Keratinocyte (primary cell): Measurements from ENCODE around the gene ADAMTSL3. TPM values are rescaled to one million over a fixed set of nuclear protein-coding genes. Genes with fewer than 3 reads are reported as not detected.

ENCODE experiments used
- DNase-seq: peaks from one replicate; pipeline ENCODE4 v3.0.0-alpha.2; 2011; ENCODE audit warnings: low read depth, missing footprints, low spot score
- FAIRE-seq: peaks from 2 replicates; lab custom pipeline; 2011; peaks lifted over from hg19 to GRCh38; lab: Jason Lieb, UNC
- H2AFZ ChIP-seq: 2 replicates; pipeline ENCODE4 v1.6.0; 2012; ENCODE audit warnings: low read length, control low read depth, inconsistent platforms; ENCODE audit not compliant: control insufficient read depth
- H3K27ac ChIP-seq: 2 replicates; pipeline ENCODE4 v1.5.1; 2011; ENCODE audit warnings: low read length; ENCODE audit not compliant: control insufficient read depth, insufficient read depth
- H3K27me3 ChIP-seq: 3 replicates; pipeline ENCODE4 v1.6.0; 2011; ENCODE audit warnings: low read length; ENCODE audit not compliant: control insufficient read depth, insufficient read depth; ENCODE audit errors: extremely low read depth
- H3K36me3 ChIP-seq, 2 experiments: 2 replicates in 1 of 2; 3 replicates in 1 of 2; pipeline ENCODE4 v1.5.1; 2011; ENCODE audit warnings: low read length in 2 of 2, mild to moderate bottlenecking in 1 of 2; ENCODE audit not compliant: control insufficient read depth in 2 of 2, insufficient read depth in 2 of 2; ENCODE audit errors: extremely low read depth in 1 of 2
- H3K4me1 ChIP-seq: 3 replicates; pipeline ENCODE4 v1.5.1; 2011; ENCODE audit warnings: low read length; ENCODE audit not compliant: control insufficient read depth, insufficient read depth; ENCODE audit errors: extremely low read depth
- H3K4me2 ChIP-seq: 3 replicates; pipeline ENCODE4 v1.6.0; 2011; ENCODE audit warnings: low read depth, low read length; ENCODE audit not compliant: control insufficient read depth, insufficient read depth; ENCODE audit errors: extremely low read depth
- H3K4me3 ChIP-seq, 3 experiments: fragments of 200-600 bp in 1 of 3; sonication (generic) in 1 of 3; 2 replicates in 2 of 3; 3 replicates in 1 of 3; pipeline ENCODE4 v1.5.1; 2011 to 2016; ENCODE audit warnings: low read length in 3 of 3, mild to moderate bottlenecking in 3 of 3, control low read depth in 2 of 3, inconsistent platforms in 1 of 3, low read depth in 1 of 3, mixed read lengths in 1 of 3, mixed run types in 1 of 3, moderate library complexity in 1 of 3; ENCODE audit not compliant: control insufficient read depth in 2 of 3, insufficient read depth in 2 of 3; ENCODE audit errors: extremely low read depth in 1 of 3
- H3K79me2 ChIP-seq: 2 replicates; pipeline ENCODE4 v1.6.0; 2012; ENCODE audit warnings: low read length; ENCODE audit not compliant: control insufficient read depth, insufficient read depth
- H3K9ac ChIP-seq: 3 replicates; pipeline ENCODE4 v1.6.0; 2011; ENCODE audit warnings: low read length; ENCODE audit not compliant: control insufficient read depth, insufficient read depth; ENCODE audit errors: extremely low read depth
- H3K9me1 ChIP-seq: 3 replicates; pipeline ENCODE4 v1.6.0; 2011; ENCODE audit warnings: low read length; ENCODE audit not compliant: control insufficient read depth, insufficient read depth; ENCODE audit errors: extremely low read depth
- H3K9me3 ChIP-seq: 2 replicates; pipeline ENCODE4 v1.5.1; 2012; ENCODE audit warnings: low read depth, low read length; ENCODE audit not compliant: control insufficient read depth
- H4K20me1 ChIP-seq: 3 replicates; pipeline ENCODE4 v1.6.0; 2011; ENCODE audit warnings: low read length; ENCODE audit not compliant: control insufficient read depth, insufficient read depth; ENCODE audit errors: extremely low read depth
- EZH2 ChIP-seq: IDR thresholded peaks from one replicate; pipeline ENCODE4 v1.6.1; 2012; ENCODE audit warnings: inconsistent platforms, mild to moderate bottlenecking, low read length, moderate library complexity
- dilution Hi-C: fragments of 300-500 bp; cut with MboI; formaldehyde crosslinking; loops from one replicate; pipeline ENCODE4 v1.7.0; 2020; ENCODE audit warnings: low sequenced_read_pairs; ENCODE audit not compliant: extremely low pct_ligation_motif_present
- polyA plus RNA-seq, 5 experiments: library from polyadenylated mRNA; depleted of rRNA in 3 of 5; stranded (reverse) in 3 of 5; stranded (forward) in 1 of 5; unstranded in 1 of 5; fragments of >200 nt; gene quantifications; 1 replicate in 1 of 5; 2 replicates in 3 of 5; 3 replicates in 1 of 5; pipeline versions ENCODE4 v1.2.1 to v1.2.3, GENCODE V29; 2011 to 2012; ENCODE audit warnings: missing spikeins in 2 of 5, low read depth in 1 of 5, low replicate concordance in 1 of 5
- TF ChIP-seq, protein P1 (sequence below), 3 experiments: IDR thresholded peaks in 1 of 3; conservative IDR thresholded peaks in 1 of 3; optimal IDR thresholded peaks in 1 of 3; 2 replicates in 2 of 3; 3 replicates in 1 of 3; pipeline versions ENCODE3 to v1.5.1; 2011; ENCODE audit warnings: low read length in 3 of 3, mild to moderate bottlenecking in 3 of 3, moderate library complexity in 2 of 3, control low read depth in 1 of 3, inconsistent platforms in 1 of 3; ENCODE audit not compliant: insufficient read depth in 2 of 3; ENCODE audit errors: extremely low read depth in 1 of 3

The ADAMTSL3 gene
- polyA plus RNA-seq, 1 donor (not counting 4 experiments of a cell fraction or from before 2014, with no cell fraction given), result 0.01 TPM

- dilution Hi-C loops, result no loop called here
- no peaks in the 10 kb centered on the region for H4K20me1 ChIP-seq
- H3K9me1 ChIP-seq, result no peaks in the 10 kb centered on the region
- no peak for TF ChIP-seq EZH2
- TF ChIP-seq, protein P1, sequence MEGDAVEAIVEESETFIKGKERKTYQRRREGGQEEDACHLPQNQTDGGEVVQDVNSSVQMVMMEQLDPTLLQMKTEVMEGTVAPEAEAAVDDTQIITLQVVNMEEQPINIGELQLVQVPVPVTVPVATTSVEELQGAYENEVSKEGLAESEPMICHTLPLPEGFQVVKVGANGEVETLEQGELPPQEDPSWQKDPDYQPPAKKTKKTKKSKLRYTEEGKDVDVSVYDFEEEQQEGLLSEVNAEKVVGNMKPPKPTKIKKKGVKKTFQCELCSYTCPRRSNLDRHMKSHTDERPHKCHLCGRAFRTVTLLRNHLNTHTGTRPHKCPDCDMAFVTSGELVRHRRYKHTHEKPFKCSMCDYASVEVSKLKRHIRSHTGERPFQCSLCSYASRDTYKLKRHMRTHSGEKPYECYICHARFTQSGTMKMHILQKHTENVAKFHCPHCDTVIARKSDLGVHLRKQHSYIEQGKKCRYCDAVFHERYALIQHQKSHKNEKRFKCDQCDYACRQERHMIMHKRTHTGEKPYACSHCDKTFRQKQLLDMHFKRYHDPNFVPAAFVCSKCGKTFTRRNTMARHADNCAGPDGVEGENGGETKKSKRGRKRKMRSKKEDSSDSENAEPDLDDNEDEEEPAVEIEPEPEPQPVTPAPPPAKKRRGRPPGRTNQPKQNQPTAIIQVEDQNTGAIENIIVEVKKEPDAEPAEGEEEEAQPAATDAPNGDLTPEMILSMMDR (optimal IDR thresholded peaks at IDR 0.05 in 1 of 3, IDR thresholded peaks at IDR 0.05 in 1 of 3, conservative IDR thresholded peaks at IDR 0.05 in 1 of 3; ENCODE audit: extremely low read depth in 1 of 3, insufficient read depth in 2 of 3, low read length in 3 of 3), result no peak
- H3K9me3 ChIP-seq, result no peaks in the 10 kb centered on the region
- H3K9ac ChIP-seq, result no peak overlapping the region
- H3K4me3 ChIP-seq, result no peak overlapping the region
- no peaks in the 10 kb centered on the region for H3K36me3 ChIP-seq
- FAIRE-seq (no peak), DNase-seq (no peak)
- H3K27me3 ChIP-seq, result no peaks in the 10 kb centered on the region
- H2AFZ ChIP-seq, result no peak overlapping the region
- no peak overlapping the region for H3K27ac ChIP-seq
- H3K4me2 ChIP-seq, result no peak overlapping the region
- H3K4me1 ChIP-seq, result no peaks in the 10 kb centered on the region
- H3K79me2 ChIP-seq, result no peaks in the 10 kb centered on the region
These were observed 273.9 kb downstream of the ADAMTSL3 start for GRCh38 chr15:83927704-83928391.

DNA sequence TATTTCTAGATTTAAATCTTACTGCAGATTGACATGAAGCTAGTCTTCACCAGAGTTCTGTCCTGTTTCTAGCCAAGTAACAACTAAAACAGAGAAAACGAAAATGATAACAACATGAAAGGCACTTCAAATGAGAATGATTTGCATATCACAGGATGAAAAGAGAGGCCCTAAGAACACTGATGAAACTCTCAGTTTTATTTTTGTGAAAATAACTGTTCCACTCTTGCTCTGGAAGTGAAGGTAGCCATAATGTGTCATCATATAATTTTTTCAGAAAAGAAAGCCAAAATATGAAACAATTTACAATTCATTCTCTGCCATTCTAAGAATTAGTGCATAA, 274.4 kb downstream of the ADAMTSL3 start:
- H3K27ac ChIP-seq, result no peak overlapping the region
- dilution Hi-C loops, result no loop called here
- FAIRE-seq, result no peak

More for the DNA sequence above, 274.4 kb downstream of the ADAMTSL3 start:
- Histone ChIP-seq H3K79me2 (no peaks in the 10 kb centered on the region), H3K36me3 (no peaks in the 10 kb centered on the region), H3K4me3 (no peak overlapping the region), H3K9me1 (no peaks in the 10 kb centered on the region), H4K20me1 (no peaks in the 10 kb centered on the region), H3K27me3 (no peaks in the 10 kb centered on the region), H3K9ac (no peak overlapping the region), H2AFZ (no peak overlapping the region), H3K4me2 (no peak overlapping the region), H3K4me1 (no peaks in the 10 kb centered on the region), H3K9me3 (no peaks in the 10 kb centered on the region)
- no peak for DNase-seq
- TF ChIP-seq EZH2, result no peak
- TF ChIP-seq, protein P1 (optimal IDR thresholded peaks at IDR 0.05 in 1 of 3, IDR thresholded peaks at IDR 0.05 in 1 of 3, conservative IDR thresholded peaks at IDR 0.05 in 1 of 3; ENCODE audit: extremely low read depth in 1 of 3, insufficient read depth in 2 of 3, low read length in 3 of 3), result no peak
